IMR-90 (cell line): ENCODE measurements around the gene ARHGAP10. TPM values are rescaled to one million over a fixed set of nuclear protein-coding genes. Genes with fewer than 3 reads are reported as not detected.

Experiments
- ATAC-seq: fragments of 200-7000 bp; cut with Tn5 transposase; 2 replicates; pipeline ENCODE4 v1.9.1; 2020; ENCODE audit warnings: low read depth, mild to moderate bottlenecking, moderate library complexity
- BruUV-seq: library from RNA; stranded (reverse); fragments of 400-500 nt; replicated peaks from 2 replicates; lab custom pipeline; 2021; lab: Mats Ljungman, UMichigan
- CTCF ChIA-PET: fragments of 300-600 bp; formaldehyde crosslinking; extraction: SDS; loops from one replicate; lab custom pipeline; 2021; ENCODE audit warnings: antibody characterized with exemption; lab: Yijun Ruan, JAX
- POLR2A ChIA-PET: fragments of 300-600 bp; sonication (Branson Sonifier 250); formaldehyde crosslinking; loops from one replicate; lab custom pipeline; 2022; ENCODE audit warnings: antibody characterized with exemption; ENCODE audit not compliant: unreplicated experiment; lab: Charles Lee
- DNase-seq: peaks from one replicate; pipeline ENCODE4 v3.0.0; 2013
- H2AFZ ChIP-seq: replicated peaks from 2 replicates; pipeline ENCODE3; 2013; ENCODE audit warnings: low read length, mild to moderate bottlenecking; ENCODE audit not compliant: poor library complexity
- H2AK5ac ChIP-seq: 2 replicates; pipeline ENCODE4 v1.6.1; 2013; ENCODE audit warnings: low read depth, low read length, inconsistent platforms
- H2AK9ac ChIP-seq: replicated peaks from 2 replicates; pipeline ENCODE3; 2013; ENCODE audit warnings: mild to moderate bottlenecking, low read depth, low read length, moderate library complexity; ENCODE audit not compliant: poor library complexity
- H2BK120ac ChIP-seq: 2 replicates; pipeline ENCODE4 v1.6.1; 2013; ENCODE audit warnings: low read depth, low read length, inconsistent platforms
- H2BK15ac ChIP-seq: 3 replicates; pipeline ENCODE4 v1.6.1; 2013; ENCODE audit warnings: low read depth, low read length, inconsistent platforms
- H2BK20ac ChIP-seq: 2 replicates; pipeline ENCODE4 v1.6.1; 2013; ENCODE audit warnings: low read depth, mild to moderate bottlenecking, inconsistent platforms, low read length, moderate library complexity
- H2BK5ac ChIP-seq: 2 replicates; pipeline ENCODE4 v1.6.1; 2013; ENCODE audit warnings: mild to moderate bottlenecking, low read depth, low read length, inconsistent platforms; ENCODE audit not compliant: poor library complexity, severe bottlenecking
- H3K14ac ChIP-seq: replicated peaks from 2 replicates; pipeline ENCODE4 v1.6.1; 2013; ENCODE audit warnings: low read depth, low read length, inconsistent platforms
- H3K18ac ChIP-seq: 2 replicates; pipeline ENCODE4 v1.6.1; 2013; ENCODE audit warnings: low read depth, low read length, control low read depth
- H3K23ac ChIP-seq: 2 replicates; pipeline ENCODE4 v1.6.1; 2013; ENCODE audit warnings: low read depth, low read length, inconsistent platforms
- H3K27ac ChIP-seq: 2 replicates; pipeline ENCODE4 v1.5.1; 2013; ENCODE audit warnings: mild to moderate bottlenecking, control low read depth, low read length; ENCODE audit not compliant: insufficient read depth
- H3K27me3 ChIP-seq: 2 replicates; pipeline ENCODE4 v1.6.1; 2013; ENCODE audit warnings: low read length; ENCODE audit not compliant: control insufficient read depth, insufficient read depth
- H3K36me3 ChIP-seq: 2 replicates; pipeline ENCODE4 v1.6.1; 2013; ENCODE audit warnings: low read length, mixed read lengths; ENCODE audit not compliant: control insufficient read depth, insufficient read depth
- H3K4ac ChIP-seq: 2 replicates; pipeline ENCODE4 v1.6.1; 2013; ENCODE audit warnings: low read depth, low read length, inconsistent platforms
- H3K4me1 ChIP-seq: 2 replicates; pipeline ENCODE4 v1.6.1; 2013; ENCODE audit warnings: low read length, mixed read lengths; ENCODE audit not compliant: control insufficient read depth, insufficient read depth
- H3K4me2 ChIP-seq: 2 replicates; pipeline ENCODE4 v1.6.1; 2013; ENCODE audit warnings: low read depth, mild to moderate bottlenecking, control low read depth, low read length, moderate library complexity
- H3K4me3 ChIP-seq: 2 replicates; pipeline ENCODE4 v1.5.1; 2013; ENCODE audit warnings: low read depth, mild to moderate bottlenecking, control low read depth, low read length, moderate library complexity; ENCODE audit not compliant: insufficient read depth
- H3K56ac ChIP-seq: 2 replicates; pipeline ENCODE4 v1.6.1; 2013; ENCODE audit warnings: low read length, inconsistent platforms; ENCODE audit not compliant: insufficient read depth; ENCODE audit errors: extremely low read depth
- H3K79me1 ChIP-seq, 2 experiments: 2 replicates each; pipeline ENCODE4 v1.6.1; 2013; ENCODE audit warnings: low read length in 2 of 2, inconsistent platforms in 1 of 2, low read depth in 1 of 2
- H3K9ac ChIP-seq: 2 replicates; pipeline ENCODE4 v1.6.1; 2013; ENCODE audit warnings: low read depth, low read length, control low read depth
- H3K9me1 ChIP-seq: 2 replicates; pipeline ENCODE4 v1.6.1; 2013; ENCODE audit warnings: low read length, inconsistent platforms; ENCODE audit not compliant: insufficient read depth
- H3K9me3 ChIP-seq: 2 replicates; pipeline ENCODE4 v1.6.1; 2013; ENCODE audit warnings: low read length; ENCODE audit not compliant: control insufficient read depth, insufficient read depth
- H4K20me1 ChIP-seq: 2 replicates; pipeline ENCODE4 v1.6.1; 2013; ENCODE audit warnings: low read length, inconsistent platforms; ENCODE audit not compliant: insufficient read depth
- H4K5ac ChIP-seq: 2 replicates; pipeline ENCODE4 v1.6.1; 2013; ENCODE audit warnings: mild to moderate bottlenecking, low read depth, low read length, control low read depth
- H4K8ac ChIP-seq, 2 experiments: 2 replicates each; pipeline ENCODE4 v1.6.1; 2013; ENCODE audit warnings: low read depth in 2 of 2, low read length in 2 of 2, control low read depth in 1 of 2, inconsistent platforms in 1 of 2
- H4K91ac ChIP-seq: 2 replicates; pipeline ENCODE4 v1.6.1; 2013; ENCODE audit warnings: low read depth, low read length, inconsistent platforms; ENCODE audit not compliant: insufficient read depth
- BHLHE40 ChIP-seq: fragments of 150-350 bp; IDR thresholded peaks from 2 replicates; pipeline ENCODE4 v1.6.1; 2016; ENCODE audit warnings: mild to moderate bottlenecking, low read depth, low read length
- CEBPB ChIP-seq: IDR thresholded peaks from 2 replicates; pipeline ENCODE4 v1.6.1; 2012; ENCODE audit warnings: low read depth, low read length, improper control_type of control experiment
- FOS ChIP-seq: fragments of 150-350 bp; IDR thresholded peaks from 2 replicates; pipeline ENCODE4 v1.6.1; 2016; ENCODE audit warnings: low read depth, low read length
- MAZ ChIP-seq: IDR thresholded peaks from 2 replicates; pipeline ENCODE4 v1.6.1; 2012; ENCODE audit warnings: low read depth, mild to moderate bottlenecking, low read length, improper control_type of control experiment, moderate library complexity, borderline replicate concordance
- NFE2L2 ChIP-seq: fragments of 150-350 bp; IDR thresholded peaks from 2 replicates; pipeline ENCODE4 v1.6.1; 2016; ENCODE audit warnings: low read depth, mild to moderate bottlenecking, low read length
- RCOR1 ChIP-seq: IDR thresholded peaks from 2 replicates; pipeline ENCODE4 v1.6.1; 2012; ENCODE audit warnings: mild to moderate bottlenecking, low read length, improper control_type of control experiment; ENCODE audit not compliant: insufficient replicate concordance
- SMC3 ChIP-seq: fragments of 150-350 bp; IDR thresholded peaks from 2 replicates; pipeline ENCODE4 v1.6.1; 2016; ENCODE audit warnings: low read depth, mild to moderate bottlenecking, antibody characterized with exemption, low read length, moderate library complexity
- WGBS, 2 experiments: methylation state at CpG; one replicate each; pipeline versions ENCODE4 v1.1.5 to v1.1.7; 2013; ENCODE audit warnings: missing lambda C conversion rate in 2 of 2; ENCODE audit not compliant: insufficient read length in 1 of 2; ENCODE audit errors: extremely low coverage in 2 of 2; 5-methylcytosine and 5-hydroxymethylcytosine counted together
- dilution Hi-C: fragments of 300-500 bp; cut with HindIII; formaldehyde crosslinking; loops from one replicate; pipeline ENCODE4 v1.14.3; 2018; ENCODE audit warnings: low sequenced_read_pairs; ENCODE audit not compliant: unreplicated experiment
- in situ Hi-C: fragments of 300-500 bp; cut with MboI; formaldehyde crosslinking; loops from 3 replicates; pipeline ENCODE4 v1.14.3; 2019; ENCODE audit warnings: low sequenced_read_pairs, inconsistent platforms, mixed read lengths
- intact Hi-C: fragments of 100-400 bp; cut with micrococcal nuclease; formaldehyde crosslinking; loops from 2 replicates; pipeline ENCODE4 v1.10.0; 2022
- polyA plus RNA-seq, 3 experiments: library from polyadenylated mRNA; depleted of rRNA; stranded (reverse); fragments of >200 nt; gene quantifications; 2 replicates each; pipeline ENCODE4 v1.2.3, GENCODE V29; 2012; ENCODE audit warnings: low replicate concordance in 1 of 3
- total RNA-seq: library from RNA; depleted of rRNA; stranded (reverse); fragments of >200 nt; gene quantifications from 2 replicates; pipeline ENCODE4 v1.2.3, GENCODE V29; 2012
- TF ChIP-seq, protein P1 (sequence below): fragments of 150-350 bp; IDR thresholded peaks from 2 replicates; pipeline ENCODE4 v1.6.1; 2017; ENCODE audit warnings: mild to moderate bottlenecking, antibody characterized with exemption, low read length, low read depth
- TF ChIP-seq, protein P2 (sequence below): fragments of 150-350 bp; IDR thresholded peaks from 2 replicates; pipeline ENCODE4 v1.6.1; 2016; ENCODE audit warnings: low read depth, mild to moderate bottlenecking, low read length, moderate library complexity, borderline replicate concordance

Gene ARHGAP10
- total and polyA plus RNA-seq, 2 of the 4 experiments (the other 2 are of a cell fraction): 27.1 to 29.4 TPM

GRCh38 chr4:148059617-148060180, 327.8 kb downstream of the ARHGAP10 start:
- H4K91ac ChIP-seq: no peak overlapping the region
- H2BK5ac ChIP-seq: no peak overlapping the region
- no peak overlapping the region for H3K23ac ChIP-seq
- peaks cover 13% of the 10 kb centered on the region for H3K36me3 ChIP-seq
- H2AFZ ChIP-seq: no peak overlapping the region
- peaks cover 2% of the 10 kb centered on the region; the same call in 1 of the 2 replicates for H3K4me1 ChIP-seq
- dilution Hi-C loops (no loop called here), intact Hi-C loops (no loop called here), in situ Hi-C loops (no loop called here)
- no peak overlapping the region for H2BK120ac ChIP-seq
- ChIA-PET POLR2A (interaction anchor here (0.6 kb wide), 1 partner anchor 14 kb away, joined by 12 read pairs; no protein-coding TSS in a partner anchor), CTCF (interaction anchor here (0.6 kb wide), 1 partner anchor 110 kb away, joined by 3 read pairs; no protein-coding TSS in a partner anchor)
- H3K79me1 ChIP-seq: peaks cover 30 to 44% of the 10 kb centered on the region in 2 experiments
- no TSS peak for BruUV-seq
- no peak for TF ChIP-seq MAZ
- no peak for TF ChIP-seq NFE2L2
- no peak for TF ChIP-seq RCOR1
- no peak for TF ChIP-seq SMC3
- TF ChIP-seq, protein P1, sequence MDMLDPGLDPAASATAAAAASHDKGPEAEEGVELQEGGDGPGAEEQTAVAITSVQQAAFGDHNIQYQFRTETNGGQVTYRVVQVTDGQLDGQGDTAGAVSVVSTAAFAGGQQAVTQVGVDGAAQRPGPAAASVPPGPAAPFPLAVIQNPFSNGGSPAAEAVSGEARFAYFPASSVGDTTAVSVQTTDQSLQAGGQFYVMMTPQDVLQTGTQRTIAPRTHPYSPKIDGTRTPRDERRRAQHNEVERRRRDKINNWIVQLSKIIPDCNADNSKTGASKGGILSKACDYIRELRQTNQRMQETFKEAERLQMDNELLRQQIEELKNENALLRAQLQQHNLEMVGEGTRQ: no peak
- TF ChIP-seq BHLHE40: no peak
- no peak for TF ChIP-seq FOS
- no peak for TF ChIP-seq CEBPB
- TF ChIP-seq, protein P2, sequence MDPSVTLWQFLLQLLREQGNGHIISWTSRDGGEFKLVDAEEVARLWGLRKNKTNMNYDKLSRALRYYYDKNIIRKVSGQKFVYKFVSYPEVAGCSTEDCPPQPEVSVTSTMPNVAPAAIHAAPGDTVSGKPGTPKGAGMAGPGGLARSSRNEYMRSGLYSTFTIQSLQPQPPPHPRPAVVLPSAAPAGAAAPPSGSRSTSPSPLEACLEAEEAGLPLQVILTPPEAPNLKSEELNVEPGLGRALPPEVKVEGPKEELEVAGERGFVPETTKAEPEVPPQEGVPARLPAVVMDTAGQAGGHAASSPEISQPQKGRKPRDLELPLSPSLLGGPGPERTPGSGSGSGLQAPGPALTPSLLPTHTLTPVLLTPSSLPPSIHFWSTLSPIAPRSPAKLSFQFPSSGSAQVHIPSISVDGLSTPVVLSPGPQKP: no peak
- H3K4ac ChIP-seq: no peak overlapping the region
- no peak overlapping the region for H4K5ac ChIP-seq
- no peak overlapping the region for H3K4me2 ChIP-seq
- H3K27me3 ChIP-seq: no peaks in the 10 kb centered on the region
- DNase-seq (no peak), ATAC-seq (no peak)
- H3K9ac ChIP-seq: no peak overlapping the region
- H3K9me1 ChIP-seq: peaks cover 17% of the 10 kb centered on the region
- H2BK15ac ChIP-seq: no peak overlapping the region
- no peak overlapping the region for H3K27ac ChIP-seq
- no peak overlapping the region for H2AK5ac ChIP-seq
- H2AK9ac ChIP-seq: no peak overlapping the region
- H4K8ac ChIP-seq: no peak overlapping the region
- no peak overlapping the region for H3K18ac ChIP-seq
- H2BK20ac ChIP-seq: no peak overlapping the region
- H3K4me3 ChIP-seq: no peak overlapping the region
- WGBS, 2 experiments: no CpG with 5 or more reads among the region's 10 CpGs
- H3K9me3 ChIP-seq: no peaks in the 10 kb centered on the region
- no peak overlapping the region for H3K14ac ChIP-seq
- H3K56ac ChIP-seq: no peak overlapping the region
- H4K20me1 ChIP-seq: peaks cover 9% of the 10 kb centered on the region
